SH-SY5Y (cell line): Measurements from ENCODE around the gene FRY.

Experiments used
- GATA2 ChIP-seq: IDR thresholded peaks from 2 replicates; pipeline ENCODE4 v1.6.1; 2011; ENCODE audit warnings: mild to moderate bottlenecking, low read depth, low read length
- GATA3 ChIP-seq: IDR thresholded peaks from 2 replicates; pipeline ENCODE4 v1.6.1; 2011; ENCODE audit warnings: low read depth, mild to moderate bottlenecking, low read length, moderate library complexity

DNA sequence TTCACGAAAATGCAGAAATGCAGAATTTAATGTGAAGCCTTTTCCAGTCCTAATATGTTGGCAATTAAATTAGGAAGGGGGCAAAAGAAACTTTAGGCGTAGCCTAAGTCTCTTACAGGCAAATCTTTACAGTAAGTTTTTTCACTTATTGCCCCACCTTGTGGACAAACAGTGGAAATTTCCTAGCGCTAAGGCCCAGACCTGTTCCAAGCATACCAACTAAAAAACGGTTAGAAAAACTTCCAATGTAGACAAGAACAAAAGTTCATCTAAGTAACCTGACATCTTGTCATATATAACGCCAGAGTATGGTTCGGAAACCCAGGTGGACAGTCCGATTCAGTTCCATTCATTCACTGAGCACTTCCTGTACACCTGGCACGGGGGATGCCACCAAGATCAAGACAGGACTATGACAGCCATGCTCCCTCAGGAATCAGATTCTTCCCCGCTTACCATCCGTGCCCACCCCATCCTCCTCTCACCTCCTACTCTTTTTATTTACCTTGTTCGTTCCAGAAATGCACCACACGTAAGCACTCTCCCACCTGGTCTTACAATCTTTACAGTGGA is 278.6 kb downstream of the FRY start:
- TF ChIP-seq GATA2 (no peak), GATA3 (no peak)
